GM19193 (cell line): ENCODE measurements around the gene SRP68.

ENCODE experiments used
- POLR2A ChIP-seq: IDR thresholded peaks from 4 replicates; pipeline ENCODE4 v1.6.1; 2011; ENCODE audit not compliant: insufficient read depth, insufficient read length; ENCODE audit errors: extremely low read depth

SRP68 gene

GRCh38 chr17:76072148-76072858 is at the start of gene SRP68:
TSS of gene SRP68 (minus strand) at chr17:76072517. CDS start at chr17:76072491, 26 bp downstream.
- TF ChIP-seq POLR2A = peak; percentile 91

GRCh38 chr17:76121932-76122430 is 49.7 kb upstream of the SRP68 start:
- TF ChIP-seq POLR2A = no peak

GRCh38 chr17:76120658-76121008 is 48.3 kb upstream of the SRP68 start:
- no peak for TF ChIP-seq POLR2A

GRCh38 chr17:76119409-76120371 is 47.4 kb upstream of the SRP68 start:
- TF ChIP-seq POLR2A = no peak

GRCh38 chr17:76115138-76115754 is 42.9 kb upstream of the SRP68 start:
- TF ChIP-seq POLR2A = no peak

- TF ChIP-seq POLR2A = no peak
Observed at GRCh38 chr17:76111956-76112355, 39.6 kb upstream of the SRP68 start.

DNA sequence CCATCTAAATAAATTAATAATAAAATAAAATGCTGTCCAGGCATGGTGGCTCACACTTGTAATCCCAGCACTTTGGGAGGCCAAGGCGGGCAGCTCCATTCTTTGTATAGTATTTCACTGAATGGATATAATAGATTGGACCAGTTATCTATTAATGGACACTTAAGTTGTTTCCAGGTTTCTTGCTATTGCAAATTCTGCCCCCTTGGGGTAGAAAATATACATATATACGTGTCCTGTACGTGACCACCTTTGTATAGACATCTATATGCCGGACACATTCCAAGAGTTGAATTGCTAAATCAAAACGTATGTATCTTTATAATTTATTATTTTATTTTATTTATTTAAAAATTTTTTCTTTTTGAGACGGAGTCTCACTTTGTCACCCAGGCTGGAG is 35.2 kb upstream of the SRP68 start:
- no peak for TF ChIP-seq POLR2A

DNA sequence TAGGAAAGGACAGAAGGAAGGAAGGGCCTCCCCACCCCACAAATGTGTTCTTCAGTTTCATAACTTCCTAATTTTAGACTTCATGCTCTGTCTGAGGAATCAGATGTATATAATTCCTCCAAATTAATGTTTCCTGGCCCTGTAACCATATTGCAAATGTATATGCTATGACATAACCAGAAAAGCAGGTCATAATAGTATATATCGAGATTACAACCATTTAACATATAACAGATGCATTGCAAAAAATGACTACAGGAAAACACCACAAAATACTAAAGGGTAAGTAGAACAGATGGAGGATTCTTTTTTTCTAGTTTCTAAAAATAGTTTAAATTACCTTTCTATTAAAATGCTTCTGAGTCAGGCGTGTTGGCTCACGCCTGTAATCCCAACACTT is 34.4 kb upstream of the SRP68 start:
- no peak for TF ChIP-seq POLR2A

- no peak for TF ChIP-seq POLR2A
Observed at GRCh38 chr17:76104896-76105231, 32.5 kb upstream of the SRP68 start.

DNA sequence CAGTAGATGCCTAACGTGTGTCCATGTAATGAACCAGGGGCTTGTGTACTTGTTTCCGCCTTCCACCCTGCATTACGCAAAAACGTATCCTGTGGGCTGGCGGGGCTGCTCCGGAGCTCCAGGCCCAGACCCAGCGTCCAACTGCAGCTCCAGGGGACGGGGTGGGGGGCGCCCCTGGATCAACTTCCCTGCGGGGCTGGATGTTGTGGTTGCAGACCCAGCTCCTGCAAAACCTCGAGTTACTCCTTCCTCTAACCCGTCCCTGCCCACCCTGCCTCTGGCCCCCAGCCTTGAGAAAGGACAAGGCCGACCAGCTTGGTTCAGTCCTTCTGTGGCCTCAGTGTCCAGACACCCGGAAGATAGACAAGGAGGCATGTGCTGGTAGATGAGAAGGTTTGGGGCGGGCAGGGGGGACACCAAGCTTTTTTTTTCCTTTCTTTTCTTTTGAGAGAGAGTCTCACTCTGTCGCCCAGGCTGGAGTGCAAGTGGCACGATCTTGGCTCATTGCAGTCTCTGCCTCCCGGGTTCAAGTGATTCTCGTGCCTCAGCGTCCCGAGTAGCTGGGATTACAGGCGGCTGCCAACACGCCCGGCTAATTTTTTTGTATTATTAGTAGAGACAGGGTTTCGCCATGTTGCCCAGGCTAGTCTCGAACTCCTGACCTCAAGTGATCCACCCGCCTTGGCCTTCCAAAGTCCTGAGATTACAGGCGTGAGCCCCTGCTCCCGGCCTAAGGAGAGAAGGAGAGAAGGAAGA is 32.0 kb upstream of the SRP68 start:
- no peak for TF ChIP-seq POLR2A

DNA sequence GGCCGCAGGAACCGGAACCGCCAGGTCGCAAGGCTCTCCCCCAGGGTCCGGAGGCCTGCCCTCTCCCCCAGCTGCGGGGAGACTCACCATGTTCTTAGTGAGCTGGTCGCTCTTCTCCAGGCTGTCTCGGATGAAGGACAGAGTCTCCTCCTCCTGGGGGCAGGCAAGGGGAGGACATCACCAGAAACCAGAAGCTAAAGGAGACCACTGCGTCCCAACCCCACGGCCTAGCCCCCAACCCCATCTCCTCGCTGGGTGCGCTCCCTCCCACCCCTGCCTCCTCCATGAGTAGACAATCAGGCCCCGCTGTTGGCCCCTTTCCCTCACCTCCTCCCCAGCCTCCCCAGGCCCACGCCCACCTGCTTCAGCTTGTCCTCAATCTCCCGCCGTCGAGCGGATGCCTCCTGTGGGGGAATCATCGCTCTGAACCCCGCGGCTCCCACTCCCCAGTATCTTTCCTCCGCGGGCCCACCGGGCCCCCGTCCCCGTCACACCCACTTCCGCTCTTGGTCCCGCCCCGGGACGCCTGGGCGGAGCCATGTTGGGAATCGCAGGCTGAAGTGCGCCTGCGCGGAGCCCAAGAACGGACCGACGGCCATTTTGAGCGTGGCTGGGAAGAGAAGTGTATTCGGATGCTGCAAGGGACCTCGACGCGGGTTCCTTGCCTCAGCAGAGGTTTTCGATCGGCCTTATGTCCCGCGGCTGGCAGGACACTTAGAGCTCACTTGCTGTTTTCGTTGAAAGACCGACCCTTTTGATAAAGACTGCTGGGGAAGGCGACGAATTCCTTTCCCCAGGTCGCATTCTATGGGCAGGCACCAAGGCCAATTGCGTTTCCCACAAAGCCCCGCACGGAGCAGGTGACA is 31.2 kb upstream of the SRP68 start, which contains the start of gene EXOC7:
TSS of gene EXOC7 (minus strand) at position 514 of the 866 bp plus-strand sequence. CDS start at position 419, 95 bp downstream.
- TF ChIP-seq POLR2A = peak; percentile 83

- TF ChIP-seq POLR2A = no peak
Observed at GRCh38 chr17:76102944-76103273, 30.6 kb upstream of the SRP68 start.

DNA sequence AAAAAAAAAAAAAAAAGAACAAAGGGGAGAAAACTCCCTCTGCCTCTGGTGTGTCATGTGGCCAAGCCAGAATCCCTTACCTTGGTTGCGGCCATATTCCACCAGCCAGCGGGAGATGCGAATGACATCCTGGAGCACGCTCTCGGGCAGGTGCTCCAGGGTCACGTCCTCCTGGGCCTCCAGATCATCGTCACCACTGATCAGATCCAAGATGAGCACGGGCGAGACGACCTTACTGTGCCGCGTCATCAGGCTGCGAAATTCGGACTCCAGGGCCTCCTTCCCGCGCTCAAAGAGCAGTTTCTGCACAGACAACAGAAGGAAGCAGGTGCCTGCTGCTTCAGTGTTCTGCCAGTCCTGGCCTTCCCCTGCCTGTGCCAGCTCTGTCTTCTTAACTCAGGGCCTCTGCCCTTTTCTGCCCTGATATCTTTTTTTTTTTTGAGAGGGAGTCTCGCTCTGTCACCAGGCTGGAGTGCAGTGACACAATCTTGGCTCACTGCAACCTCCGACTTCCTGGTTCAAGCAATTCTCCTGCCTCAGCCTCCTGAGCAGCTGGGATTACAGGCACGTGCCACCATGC is 25.5 kb upstream of the SRP68 start:
- no peak for TF ChIP-seq POLR2A
